ENCODE measurements around the gene TCF12.

- no peak for TF ChIP-seq CTCF (optimal IDR thresholded peaks at IDR 0.05 in 1 of 3, IDR thresholded peaks at IDR 0.05 in 1 of 3, conservative IDR thresholded peaks at IDR 0.05 in 1 of 3; ENCODE audit: extremely low read depth in 1 of 3, insufficient read depth in 2 of 3, low read length in 3 of 3)
- TF ChIP-seq EZH2 (IDR thresholded peaks at IDR 0.05; ENCODE audit: low read length) = no peak
These were observed 2.6 kb upstream of the TCF12 start for GRCh38 chr15:56915888-56916287.

Data from keratinocyte (primary cell).